Esophagus muscularis mucosa (tissue), 4 donors: ENCODE results near the gene GATA6. TPM values are rescaled to one million over a fixed set of nuclear protein-coding genes. Genes with fewer than 3 reads are reported as not detected.

Source experiments
- DNase-seq: peaks from one replicate; pipeline ENCODE4 v3.0.0-alpha.2; 2017; ENCODE audit errors: extremely low spot score
- H3K27ac ChIP-seq, 4 donors: fragments of 200-600 bp; sonication (generic); replicated peaks in 1 of 4; 1 replicate in 3 of 4; 2 replicates in 1 of 4; pipeline ENCODE4 v1.5.1; 2016 to 2019; ENCODE audit warnings: mild to moderate bottlenecking in 1 of 4
- H3K27me3 ChIP-seq, 4 donors: fragments of 200-600 bp; sonication (generic); one replicate each; pipeline versions ENCODE4 v1.5.1 to v1.6.0; 2016 to 2019
- H3K36me3 ChIP-seq, 4 donors: fragments of 200-600 bp; sonication (generic); one replicate each; pipeline ENCODE4 v1.5.1; 2016 to 2019
- H3K4me1 ChIP-seq, 4 donors: fragments of 200-600 bp; sonication (generic); one replicate each; pipeline ENCODE4 v1.5.1; 2016 to 2019
- H3K4me3 ChIP-seq, 4 donors: fragments of 200-600 bp; sonication (generic); 1 replicate in 2 of 4; 2 replicates in 2 of 4; pipeline ENCODE4 v1.5.1; 2016 to 2019; ENCODE audit warnings: mild to moderate bottlenecking in 4 of 4, moderate library complexity in 1 of 4
- H3K9me3 ChIP-seq, 4 donors: fragments of 200-600 bp; sonication (generic); 1 replicate in 3 of 4; 2 replicates in 1 of 4; pipeline ENCODE4 v1.5.1; 2016 to 2019
- CTCF ChIP-seq, 3 experiments: fragments of 200-600 bp in 2 of 3; fragments of 450-650 bp in 1 of 3; sonication (generic) in 2 of 3; IDR thresholded peaks; one replicate each; pipeline ENCODE4 v1.5.1; 2017 to 2019; ENCODE audit warnings: antibody characterized with exemption in 3 of 3, mild to moderate bottlenecking in 2 of 3, moderate library complexity in 1 of 3
- EP300 ChIP-seq: sonication (generic); formaldehyde crosslinking; IDR thresholded peaks from one replicate; pipeline ENCODE4 v1.6.1; 2017; ENCODE audit warnings: antibody characterized with exemption
- POLR2A ChIP-seq: fragments of 450-650 bp; IDR thresholded peaks from one replicate; pipeline ENCODE4 v1.6.1; 2017; ENCODE audit warnings: antibody characterized with exemption, moderate library complexity, mild to moderate bottlenecking, low read depth
- POLR2AphosphoS5 ChIP-seq, 2 donors: sonication (generic); formaldehyde crosslinking; IDR thresholded peaks; one replicate each; pipeline ENCODE4 v1.6.1; 2017; ENCODE audit warnings: antibody characterized with exemption in 2 of 2
- WGBS: methylation state at CpG from one replicate; pipeline ENCODE4 v1.1.5; 2018; 5-methylcytosine and 5-hydroxymethylcytosine counted together
- intact Hi-C: fragments of 100-400 bp; cut with DNase I; formaldehyde crosslinking; loops from one replicate; pipeline ENCODE4 v1.15.1; 2023
- total RNA-seq, 4 donors: library from RNA; depleted of rRNA; stranded (reverse); fragments of >200 nt; gene quantifications; one replicate each; pipeline versions ENCODE4 v1.1.0 to v1.2.1, GENCODE V29; 2016

The GATA6 gene
- total RNA-seq, 4 donors from 2014 or later: 6.6 to 35.5 (median 12.5) TPM

GRCh38 chr18:22210311-22210754 is 40.9 kb downstream of the GATA6 start:
- intact Hi-C loops: no loop called here
- no peak overlapping the region for H3K27ac ChIP-seq

GRCh38 chr18:22211657-22212056 is 42.3 kb downstream of the GATA6 start:
- DNase-seq: no peak
- intact Hi-C loops: no loop called here
- H3K36me3 ChIP-seq: no peaks in the 10 kb centered on the region
- peaks cover 0 to 26% (median 10%) of the 10 kb centered on the region in 4 donors for H3K4me1 ChIP-seq
- WGBS: 53% methylated on average over 2 of the region's 2 CpGs
- no peak overlapping the region for H3K4me3 ChIP-seq
- H3K27me3 ChIP-seq: no peaks in the 10 kb centered on the region
- H3K9me3 ChIP-seq: no peaks in the 10 kb centered on the region
- no peak for TF ChIP-seq POLR2AphosphoS5 (IDR thresholded peaks at IDR 0.05)
- TF ChIP-seq EP300: no peak
- H3K27ac ChIP-seq: no peak overlapping the region

More at GRCh38 chr18:22210311-22210754, 40.9 kb downstream of the GATA6 start:
- Histone ChIP-seq H3K4me1 (peaks cover 0 to 24% (median 11%) of the 10 kb centered on the region in 4 donors), H3K9me3 (no peaks in the 10 kb centered on the region), H3K4me3 (no peak overlapping the region), H3K36me3 (no peaks in the 10 kb centered on the region), H3K27me3 (no peaks in the 10 kb centered on the region)
- DNase-seq: no peak
- no peak for TF ChIP-seq POLR2AphosphoS5 (IDR thresholded peaks at IDR 0.05)
- TF ChIP-seq CTCF (IDR thresholded peaks at IDR 0.05): no peak
- TF ChIP-seq EP300: no peak
- TF ChIP-seq POLR2A: no peak
- WGBS: 70% methylated on average over 4 of the region's 4 CpGs

GRCh38 chr18:22213333-22213973 is 44.1 kb downstream of the GATA6 start:
- no peak for DNase-seq
- Histone ChIP-seq H3K27me3 (no peaks in the 10 kb centered on the region), H3K4me3 (no peak overlapping the region), H3K36me3 (no peaks in the 10 kb centered on the region), H3K4me1 (peaks cover 0 to 23% (median 4%) of the 10 kb centered on the region in 4 donors), H3K9me3 (no peaks in the 10 kb centered on the region), H3K27ac (no peak overlapping the region)
- 66% methylated on average over 6 of the region's 6 CpGs for WGBS
- TF ChIP-seq POLR2AphosphoS5 (IDR thresholded peaks at IDR 0.05) (no peak), POLR2A (no peak), CTCF (IDR thresholded peaks at IDR 0.05) (no peak), EP300 (no peak)
- intact Hi-C loops: no loop called here

- Histone ChIP-seq H3K27me3 (no peaks in the 10 kb centered on the region), H3K36me3 (no peaks in the 10 kb centered on the region), H3K27ac (no peak overlapping the region), H3K4me1 (peaks cover 0 to 23% (median 4%) of the 10 kb centered on the region in 4 donors), H3K9me3 (no peaks in the 10 kb centered on the region), H3K4me3 (no peak overlapping the region)
- intact Hi-C loops: no loop called here
- DNase-seq: no peak
- TF ChIP-seq EP300 (no peak), POLR2AphosphoS5 (IDR thresholded peaks at IDR 0.05) (no peak), CTCF (IDR thresholded peaks at IDR 0.05) (no peak), POLR2A (no peak)
- WGBS: 77% methylated on average over 13 of the region's 13 CpGs
Measured at GRCh38 chr18:22214731-22215528, 45.5 kb downstream of the GATA6 start.

GRCh38 chr18:22218835-22219234 is 49.4 kb downstream of the GATA6 start:
- WGBS: 85% methylated on average over 5 of the region's 5 CpGs
- TF ChIP-seq EP300: no peak
- TF ChIP-seq POLR2A: no peak
- no peak for TF ChIP-seq CTCF (IDR thresholded peaks at IDR 0.05)
- no peak for TF ChIP-seq POLR2AphosphoS5 (IDR thresholded peaks at IDR 0.05)
- no peak for DNase-seq
- Histone ChIP-seq H3K9me3 (no peaks in the 10 kb centered on the region), H3K4me1 (peaks cover 0 to 13% (median 5%) of the 10 kb centered on the region in 4 donors), H3K27me3 (no peaks in the 10 kb centered on the region), H3K4me3 (no peak overlapping the region), H3K27ac (no peak overlapping the region), H3K36me3 (no peaks in the 10 kb centered on the region)
- intact Hi-C loops: no loop called here
